Esophagus squamous epithelium (tissue), 4 donors: Measurements from ENCODE around the gene RNF26.

Experiments
- POLR2A ChIP-seq, 4 donors: fragments of 450-650 bp; IDR thresholded peaks; one replicate each; pipeline ENCODE4 v1.6.1; 2017; ENCODE audit warnings: antibody characterized with exemption in 4 of 4, mild to moderate bottlenecking in 4 of 4, moderate library complexity in 3 of 4
- TF ChIP-seq, protein P1 (sequence below), 6 experiments: fragments of 450-650 bp in 4 of 6; fragments of 200-600 bp in 2 of 6; sonication (generic) in 2 of 6; IDR thresholded peaks; one replicate each; pipeline ENCODE4 v1.5.1; 2016 to 2019; ENCODE audit warnings: antibody characterized with exemption in 6 of 6, mild to moderate bottlenecking in 4 of 6, moderate library complexity in 4 of 6

DNA sequence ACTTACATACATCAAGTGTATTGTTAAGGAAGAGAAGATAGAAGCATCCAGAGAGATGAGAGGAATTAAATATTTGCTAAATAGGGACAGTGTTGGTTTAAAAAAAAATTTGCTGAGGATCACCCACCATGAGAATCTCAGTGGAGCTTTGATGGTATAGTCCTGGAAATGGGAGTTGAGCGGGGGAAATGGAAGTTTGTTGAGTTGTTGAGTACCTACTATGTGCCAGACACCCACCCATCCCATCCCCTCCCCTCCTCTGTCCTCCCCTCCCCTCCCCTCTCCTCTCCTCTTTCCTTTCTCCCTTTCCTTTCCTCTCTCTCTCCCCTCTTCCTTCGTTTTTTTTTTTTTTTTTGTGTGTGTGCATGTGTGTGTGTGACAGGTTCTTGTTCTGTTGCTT, 16.9 kb downstream of the RNF26 start:
- TF ChIP-seq, protein P1, sequence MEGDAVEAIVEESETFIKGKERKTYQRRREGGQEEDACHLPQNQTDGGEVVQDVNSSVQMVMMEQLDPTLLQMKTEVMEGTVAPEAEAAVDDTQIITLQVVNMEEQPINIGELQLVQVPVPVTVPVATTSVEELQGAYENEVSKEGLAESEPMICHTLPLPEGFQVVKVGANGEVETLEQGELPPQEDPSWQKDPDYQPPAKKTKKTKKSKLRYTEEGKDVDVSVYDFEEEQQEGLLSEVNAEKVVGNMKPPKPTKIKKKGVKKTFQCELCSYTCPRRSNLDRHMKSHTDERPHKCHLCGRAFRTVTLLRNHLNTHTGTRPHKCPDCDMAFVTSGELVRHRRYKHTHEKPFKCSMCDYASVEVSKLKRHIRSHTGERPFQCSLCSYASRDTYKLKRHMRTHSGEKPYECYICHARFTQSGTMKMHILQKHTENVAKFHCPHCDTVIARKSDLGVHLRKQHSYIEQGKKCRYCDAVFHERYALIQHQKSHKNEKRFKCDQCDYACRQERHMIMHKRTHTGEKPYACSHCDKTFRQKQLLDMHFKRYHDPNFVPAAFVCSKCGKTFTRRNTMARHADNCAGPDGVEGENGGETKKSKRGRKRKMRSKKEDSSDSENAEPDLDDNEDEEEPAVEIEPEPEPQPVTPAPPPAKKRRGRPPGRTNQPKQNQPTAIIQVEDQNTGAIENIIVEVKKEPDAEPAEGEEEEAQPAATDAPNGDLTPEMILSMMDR (IDR thresholded peaks at IDR 0.05), result no peak
- TF ChIP-seq POLR2A (IDR thresholded peaks at IDR 0.05), result no peak
